Endothelial cell of umbilical vein (primary cell): ENCODE results near the gene GABRR2. TPM values are rescaled to one million over a fixed set of nuclear protein-coding genes. Genes with fewer than 3 reads are reported as not detected.

Experiments used
- BruUV-seq: library from RNA; stranded (reverse); fragments of 400-500 nt; replicated peaks from 2 replicates; lab custom pipeline; 2021; lab: Mats Ljungman, UMichigan
- CTCF ChIA-PET: fragments of 300-600, 350-600 bp; sonication (Branson Sonifier 250); formaldehyde crosslinking; loops from one replicate; lab custom pipeline; 2021; ENCODE audit warnings: antibody characterized with exemption, inconsistent platforms; lab: Charles Lee
- POLR2A ChIA-PET: fragments of 300-600, 350-600 bp; sonication (Branson Sonifier 250); formaldehyde crosslinking; loops from one replicate; lab custom pipeline; 2021; ENCODE audit warnings: antibody characterized with exemption, inconsistent platforms; lab: Charles Lee
- DNase-seq: peaks from one replicate; pipeline ENCODE4 v3.0.0-alpha.2; 2011; ENCODE audit warnings: low read depth, low spot score
- FAIRE-seq: peaks from 2 replicates; lab custom pipeline; 2011; peaks lifted over from hg19 to GRCh38; lab: Jason Lieb, UNC
- H2AFZ ChIP-seq: 2 replicates; pipeline ENCODE4 v1.6.0; 2012; ENCODE audit warnings: low read depth, low read length, control low read depth, inconsistent platforms
- H3K27ac ChIP-seq: 2 replicates; pipeline ENCODE4 v1.5.1; 2011; ENCODE audit warnings: low read depth, mild to moderate bottlenecking, control low read depth, low read length, moderate library complexity; ENCODE audit not compliant: insufficient read depth
- H3K27me3 ChIP-seq, 2 experiments: 2 replicates each; pipeline versions ENCODE4 v1.6.0 to v1.6.1; 2011; ENCODE audit warnings: low read length in 2 of 2, mixed read lengths in 1 of 2; ENCODE audit not compliant: control insufficient read depth in 2 of 2, insufficient read depth in 2 of 2
- H3K36me3 ChIP-seq, 2 experiments: 2 replicates in 1 of 2; 3 replicates in 1 of 2; pipeline ENCODE4 v1.5.1; 2011; ENCODE audit warnings: low read length in 2 of 2, mild to moderate bottlenecking in 1 of 2, moderate library complexity in 1 of 2; ENCODE audit not compliant: control insufficient read depth in 2 of 2, insufficient read depth in 2 of 2; ENCODE audit errors: extremely low read depth in 1 of 2
- H3K4me1 ChIP-seq: 3 replicates; pipeline ENCODE4 v1.5.1; 2011; ENCODE audit warnings: mild to moderate bottlenecking, low read length; ENCODE audit not compliant: control insufficient read depth, insufficient read depth; ENCODE audit errors: extremely low read depth
- H3K4me2 ChIP-seq: 2 replicates; pipeline ENCODE4 v1.6.1; 2011; ENCODE audit warnings: low read length, control low read depth, mixed read lengths; ENCODE audit not compliant: insufficient read depth
- H3K4me3 ChIP-seq, 3 experiments: fragments of 200-600 bp in 1 of 3; sonication (generic), shearing (Covaris generic) in 1 of 3; replicated peaks in 1 of 3; 2 replicates each; pipeline ENCODE4 v1.5.1; 2011 to 2016; ENCODE audit warnings: control low read depth in 3 of 3, low read length in 3 of 3, mild to moderate bottlenecking in 2 of 3, inconsistent platforms in 1 of 3, low read depth in 1 of 3, moderate library complexity in 1 of 3; ENCODE audit not compliant: insufficient read depth in 1 of 3
- H3K79me2 ChIP-seq: 2 replicates; pipeline ENCODE4 v1.6.0; 2012; ENCODE audit warnings: low read length, inconsistent platforms; ENCODE audit not compliant: control insufficient read depth, insufficient read depth
- H3K9ac ChIP-seq: replicated peaks from 2 replicates; pipeline ENCODE3; 2011; ENCODE audit warnings: low read length, control low read depth; ENCODE audit not compliant: insufficient read depth; ENCODE audit errors: extremely low read depth
- H3K9me1 ChIP-seq: replicated peaks from 3 replicates; pipeline ENCODE4 v1.6.0; 2011; ENCODE audit warnings: mild to moderate bottlenecking, low read length; ENCODE audit not compliant: control insufficient read depth, insufficient read depth; ENCODE audit errors: extremely low read depth
- H3K9me3 ChIP-seq: replicated peaks from 2 replicates; pipeline ENCODE4 v1.5.1; 2012; ENCODE audit warnings: low read length, inconsistent platforms; ENCODE audit not compliant: control insufficient read depth, insufficient read depth
- H4K20me1 ChIP-seq: replicated peaks from 2 replicates; pipeline ENCODE3; 2011; ENCODE audit warnings: mild to moderate bottlenecking, low read length; ENCODE audit not compliant: control insufficient read depth, insufficient read depth; ENCODE audit errors: extremely low read depth
- CTCF ChIP-seq, 2 donors: IDR thresholded peaks; 1 replicate in 1 of 2; 2 replicates in 1 of 2; pipeline ENCODE4 v1.5.1; 2011; ENCODE audit warnings: low read length in 2 of 2, mild to moderate bottlenecking in 2 of 2, moderate library complexity in 2 of 2, control low read depth in 1 of 2, inconsistent platforms in 1 of 2, low read depth in 1 of 2; ENCODE audit not compliant: insufficient read depth in 1 of 2; ENCODE audit errors: extremely low read depth in 1 of 2
- FOS ChIP-seq: IDR thresholded peaks from 2 replicates; pipeline ENCODE4 v1.6.1; 2011; ENCODE audit warnings: mild to moderate bottlenecking, low read length, moderate library complexity, borderline replicate concordance; ENCODE audit not compliant: insufficient read depth
- GATA2 ChIP-seq: IDR thresholded peaks from 2 replicates; pipeline ENCODE4 v1.7.0; 2011; ENCODE audit warnings: low read depth, mild to moderate bottlenecking, moderate library complexity, mixed read lengths, low read length; ENCODE audit not compliant: insufficient read length, insufficient read depth
- JUN ChIP-seq: IDR thresholded peaks from 2 replicates; pipeline ENCODE4 v1.6.1; 2011; ENCODE audit warnings: borderline replicate concordance, low read depth; ENCODE audit not compliant: insufficient read length, insufficient read depth
- MAX ChIP-seq: IDR thresholded peaks from 2 replicates; pipeline ENCODE4 v1.6.1; 2011; ENCODE audit not compliant: insufficient read depth, insufficient read length
- MYC ChIP-seq: IDR thresholded peaks from one replicate; pipeline ENCODE4 v1.6.1; 2011; ENCODE audit warnings: mild to moderate bottlenecking, low read depth, low read length
- POLR2A ChIP-seq: IDR thresholded peaks from 2 replicates; pipeline ENCODE4 v1.6.1; 2012; ENCODE audit warnings: low read depth, mild to moderate bottlenecking, control low read depth, low read length
- POLR2AphosphoS5 ChIP-seq: IDR thresholded peaks from 2 replicates; pipeline ENCODE4 v1.6.1; 2012; ENCODE audit warnings: low read depth, mild to moderate bottlenecking, control low read depth, low read length, moderate library complexity; ENCODE audit not compliant: insufficient read depth
- dilution Hi-C: fragments of 300-500 bp; cut with MboI; formaldehyde crosslinking; loops from one replicate; pipeline ENCODE4 v1.15.0; 2019; ENCODE audit warnings: low sequenced_read_pairs; ENCODE audit not compliant: extremely low pct_ligation_motif_present
- intact Hi-C: fragments of 100-400 bp; cut with micrococcal nuclease; formaldehyde crosslinking; loops from one replicate; pipeline ENCODE4 v1.10.0; 2022
- polyA plus RNA-seq, 4 experiments: library from polyadenylated mRNA; depleted of rRNA in 3 of 4; stranded (reverse) in 3 of 4; unstranded in 1 of 4; fragments of >200 nt; gene quantifications; 2 replicates each; pipeline versions ENCODE4 v1.2.1 to v1.2.3, GENCODE V29; 2011 to 2012; ENCODE audit warnings: missing spikeins in 1 of 4
- total RNA-seq: library from RNA; stranded (reverse); gene quantifications from 2 replicates; pipeline ENCODE4 v1.2.3, GENCODE V29; 2021

The GABRR2 gene
- total and polyA plus RNA-seq, 2 donors (not counting 3 experiments of a cell fraction or from before 2014, with no cell fraction given): 1.4 to 3.6 TPM

- CTCF ChIA-PET: interaction anchor here (0.6 to 1.1 kb wide), 2 partner anchors 28 to 163 kb away, joined by 3 read pairs; partner anchors contain the start of gene ANKRD6
Measured at GRCh38 chr6:89269981-89270380, 45.1 kb downstream of the GABRR2 start.

More at GRCh38 chr6:89269981-89270380, 45.1 kb downstream of the GABRR2 start:
- Histone ChIP-seq H3K9ac (no peak overlapping the region), H3K4me3 (no peak overlapping the region), H2AFZ (no peak overlapping the region), H3K9me3 (no peaks in the 10 kb centered on the region), H3K36me3 (no peaks in the 10 kb centered on the region), H3K9me1 (no peaks in the 10 kb centered on the region), H3K79me2 (no peaks in the 10 kb centered on the region), H3K27me3 (peaks cover 0 to 9% of the 10 kb centered on the region in 2 experiments), H3K27ac (no peak overlapping the region), H3K4me2 (no peak overlapping the region), H3K4me1 (no peaks in the 10 kb centered on the region), H4K20me1 (no peaks in the 10 kb centered on the region)
- DNase-seq (no peak), FAIRE-seq (no peak)
- dilution Hi-C loops: no loop called here
- TF ChIP-seq POLR2A: no peak
- TF ChIP-seq MAX: no peak
- no peak for TF ChIP-seq GATA2
- no peak for TF ChIP-seq FOS
- no peak for TF ChIP-seq POLR2AphosphoS5
- no peak for TF ChIP-seq JUN
- no peak for TF ChIP-seq MYC
- no peak for TF ChIP-seq CTCF (IDR thresholded peaks at IDR 0.05; ENCODE audit: extremely low read depth in 1 of 2, insufficient read depth in 1 of 2, low read depth in 1 of 2, low read length in 2 of 2)
- POLR2A ChIA-PET: no interaction called here
- BruUV-seq: no TSS peak
- intact Hi-C loops: no loop called here
